NCI-H187 treated with DMSO at 0.1 percent for 48 hours (cell line): ENCODE measurements around the gene LINGO3.

Source experiments
- DNase-seq: peaks from one replicate; lab custom pipeline; 2025; lab: John Stamatoyannopoulos, UW

LINGO3 gene

GRCh38 chr19:2326699-2327360 lies 18.9 kb upstream of the LINGO3 start:
- DNase-seq, result no peak

DNA sequence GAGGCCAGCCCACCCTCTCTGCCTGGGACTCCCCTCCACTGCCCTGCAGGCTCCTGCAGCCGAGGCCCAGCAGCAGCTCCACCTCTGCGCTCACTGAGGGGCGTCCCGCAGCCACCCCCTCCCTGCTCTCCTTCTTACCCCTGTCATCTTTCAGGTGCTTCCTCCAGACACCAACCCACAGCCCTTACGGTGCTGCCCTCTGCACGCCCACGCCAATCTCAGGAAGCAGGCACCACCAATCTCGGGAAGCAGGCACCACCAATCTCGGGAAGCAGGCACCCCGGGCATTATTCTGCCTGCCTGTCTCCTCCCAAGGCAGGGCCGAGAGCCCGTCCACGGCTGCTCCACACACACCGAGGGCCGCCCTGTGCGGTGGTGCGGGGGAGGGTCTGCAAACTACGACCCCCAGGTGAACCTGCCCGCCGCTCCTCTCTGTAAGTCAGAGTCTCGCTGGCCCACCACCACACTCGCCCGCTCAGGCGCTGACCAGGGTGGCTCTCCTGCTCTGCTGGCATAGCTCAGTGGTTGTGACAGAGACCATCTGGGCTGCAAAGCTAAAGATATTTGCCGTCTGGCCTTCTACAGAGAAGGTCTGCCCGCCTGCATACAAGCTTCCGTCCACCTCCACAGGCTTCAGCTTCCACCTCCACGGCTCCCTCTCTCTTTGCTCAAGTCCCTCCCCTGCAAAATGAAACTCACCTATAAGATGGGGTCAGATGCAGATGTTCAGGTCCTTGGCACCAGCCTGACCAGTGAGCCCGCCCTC lies 17.5 kb upstream of the LINGO3 start:
- DNase-seq, result no peak

DNA sequence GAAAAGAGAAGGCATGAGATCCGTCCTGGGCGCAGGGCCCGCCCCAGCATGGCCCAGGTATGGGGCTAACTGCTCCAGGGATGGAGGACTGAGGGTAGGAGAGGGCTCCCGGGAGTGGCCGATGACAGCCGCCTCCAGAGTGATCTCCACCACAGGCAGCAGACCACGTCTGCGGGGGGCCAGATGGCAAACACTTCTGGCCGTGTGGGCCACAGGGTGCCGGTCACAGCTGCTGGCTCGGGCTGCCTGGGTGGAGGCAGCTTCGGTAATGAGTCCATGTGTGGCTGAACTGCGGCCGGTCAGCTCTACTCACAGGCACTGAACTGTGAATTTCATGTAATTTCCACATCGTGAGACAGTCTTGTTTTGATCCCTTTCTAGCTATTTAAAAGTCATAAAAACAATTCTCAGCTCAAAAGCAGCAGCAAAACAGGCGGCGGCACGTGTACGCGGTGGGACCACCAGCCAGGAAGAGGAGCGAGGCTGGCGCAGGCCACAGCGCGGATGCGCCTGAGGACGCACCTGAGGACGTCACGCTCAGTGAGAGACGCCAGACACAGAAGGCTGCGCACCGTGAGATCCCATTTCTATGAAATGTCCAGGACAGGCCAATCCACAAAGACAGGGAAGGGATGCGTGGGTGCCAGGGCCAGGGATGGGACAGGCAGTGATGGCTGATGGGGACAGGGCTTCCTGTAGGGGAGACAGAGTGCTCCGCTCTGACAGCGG lies 16.4 kb upstream of the LINGO3 start:
- no peak for DNase-seq

DNA sequence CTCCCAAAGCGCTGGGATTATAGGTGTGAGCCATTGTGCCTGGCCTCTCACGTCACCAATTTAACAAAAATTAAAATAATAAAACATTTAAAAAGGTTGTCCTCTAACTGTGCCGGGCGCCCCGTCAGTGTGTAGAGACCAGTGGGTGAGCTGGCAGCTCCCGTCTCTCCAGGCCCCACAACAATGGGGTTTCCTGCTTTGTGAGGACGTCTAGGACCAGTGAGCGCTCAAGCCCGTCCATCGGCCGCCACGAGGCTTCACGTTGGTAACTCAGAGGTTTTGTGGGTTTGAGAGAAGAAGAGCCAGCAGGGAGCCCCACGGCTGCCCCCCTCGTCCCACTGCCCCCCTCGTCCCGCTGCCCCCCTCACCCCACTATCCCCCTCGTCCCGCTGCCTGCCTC lies 15.8 kb upstream of the LINGO3 start:
- no peak for DNase-seq

GRCh38 chr19:2321565-2322283 lies 13.8 kb upstream of the LINGO3 start:
- no peak for DNase-seq

DNA sequence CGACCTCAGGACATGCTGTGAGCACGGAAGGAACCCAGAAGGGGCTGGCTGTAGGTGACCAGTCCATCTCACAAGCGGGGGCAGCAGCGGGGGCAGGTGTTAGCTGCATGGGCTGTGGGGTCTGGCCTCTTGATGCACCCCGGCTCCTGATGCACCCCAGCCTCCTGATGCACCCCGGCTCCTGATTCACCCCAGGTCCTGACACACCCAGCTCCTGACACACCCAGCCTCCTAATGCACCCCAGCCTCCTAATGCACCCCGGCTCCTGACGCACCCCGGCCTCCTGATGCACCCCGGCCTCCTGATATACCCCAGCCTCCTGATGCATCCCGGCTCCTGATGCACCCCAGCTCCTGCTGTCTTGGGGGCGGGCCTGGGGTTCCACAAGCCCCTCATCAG lies 13.0 kb upstream of the LINGO3 start:
- no peak for DNase-seq

DNA sequence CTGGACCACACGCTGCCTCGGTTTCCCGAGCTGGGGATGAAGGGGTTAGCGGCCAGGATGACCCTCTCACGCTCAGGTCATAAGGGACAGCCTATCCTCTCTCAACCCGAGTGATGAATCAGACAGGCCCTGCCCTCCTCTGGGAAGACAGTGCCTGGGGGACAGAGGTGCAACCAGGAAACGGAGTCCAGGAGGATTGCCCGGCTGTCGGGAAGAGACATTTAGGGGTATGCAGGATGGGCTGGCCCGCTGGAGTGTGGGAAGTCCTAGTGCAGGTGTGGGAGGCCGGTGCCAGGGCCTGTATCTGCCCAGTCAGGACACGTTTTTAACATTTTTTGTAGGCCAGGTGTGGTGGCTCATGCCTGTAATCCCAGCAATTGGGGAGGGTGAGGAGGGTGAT lies 12.1 kb upstream of the LINGO3 start:
- DNase-seq, result no peak

DNA sequence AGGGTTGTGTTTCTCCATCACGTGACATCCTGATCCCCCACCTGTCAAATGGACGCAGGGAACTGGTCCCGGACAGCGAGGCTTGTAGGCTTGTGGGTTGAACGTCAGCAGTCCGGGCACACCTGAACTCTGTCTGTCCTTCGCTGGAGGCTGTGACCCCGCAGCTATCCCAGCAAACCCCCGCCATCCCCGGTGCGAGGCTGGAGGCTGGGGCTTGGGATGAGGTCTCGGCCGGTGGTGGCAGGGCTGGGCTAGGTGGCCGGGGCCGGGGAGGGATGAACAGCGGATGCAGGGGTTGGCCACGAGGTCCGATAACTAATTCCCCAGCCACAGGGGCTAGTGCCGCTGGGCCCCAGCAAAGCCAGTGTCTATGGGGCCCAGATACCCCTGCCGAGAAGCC lies 11.6 kb upstream of the LINGO3 start:
- no peak for DNase-seq

- no peak for DNase-seq
Measured at GRCh38 chr19:2318923-2319322, 11.0 kb upstream of the LINGO3 start.

DNA sequence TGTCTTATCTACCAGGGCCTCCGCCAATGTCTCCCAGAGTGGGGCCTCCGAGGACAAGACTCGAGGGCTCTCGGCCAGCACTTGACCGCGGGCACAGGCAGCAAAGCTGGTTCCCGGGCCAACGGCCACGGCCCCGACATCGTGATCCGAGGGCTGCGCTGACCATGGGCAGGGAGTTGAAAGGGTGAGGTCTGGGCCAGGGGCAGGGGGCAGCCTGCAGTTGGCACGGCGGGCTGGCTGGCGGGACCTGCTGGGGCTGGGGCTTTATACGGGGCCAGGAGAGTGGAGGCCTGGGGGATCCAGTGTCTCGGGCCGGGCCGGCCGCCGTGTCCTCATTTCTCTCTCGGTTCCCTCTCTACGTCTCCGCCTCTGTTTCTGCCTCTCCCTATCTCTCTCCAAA lies 9.8 kb upstream of the LINGO3 start:
- DNase-seq, result no peak

DNA sequence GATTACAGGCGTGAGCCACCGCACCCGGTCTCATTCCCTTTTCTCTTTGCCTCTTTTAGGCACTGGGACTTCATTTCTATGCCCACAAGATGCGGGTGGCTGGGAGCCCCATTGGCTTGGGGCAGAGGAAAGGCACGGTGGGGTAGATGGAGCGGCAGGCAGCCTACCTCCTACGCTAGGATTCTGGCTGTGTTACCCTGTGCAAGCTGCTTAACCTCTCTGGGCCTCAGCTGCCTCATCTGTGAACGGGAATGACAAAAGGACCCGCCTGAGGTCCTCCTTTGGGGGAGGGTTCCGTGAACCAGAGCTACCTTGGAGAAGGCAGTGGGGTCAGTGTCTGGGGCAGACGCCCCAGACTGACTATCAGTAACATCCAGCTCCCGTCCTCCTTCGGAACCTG lies 9.3 kb upstream of the LINGO3 start:
- DNase-seq, result no peak

DNA sequence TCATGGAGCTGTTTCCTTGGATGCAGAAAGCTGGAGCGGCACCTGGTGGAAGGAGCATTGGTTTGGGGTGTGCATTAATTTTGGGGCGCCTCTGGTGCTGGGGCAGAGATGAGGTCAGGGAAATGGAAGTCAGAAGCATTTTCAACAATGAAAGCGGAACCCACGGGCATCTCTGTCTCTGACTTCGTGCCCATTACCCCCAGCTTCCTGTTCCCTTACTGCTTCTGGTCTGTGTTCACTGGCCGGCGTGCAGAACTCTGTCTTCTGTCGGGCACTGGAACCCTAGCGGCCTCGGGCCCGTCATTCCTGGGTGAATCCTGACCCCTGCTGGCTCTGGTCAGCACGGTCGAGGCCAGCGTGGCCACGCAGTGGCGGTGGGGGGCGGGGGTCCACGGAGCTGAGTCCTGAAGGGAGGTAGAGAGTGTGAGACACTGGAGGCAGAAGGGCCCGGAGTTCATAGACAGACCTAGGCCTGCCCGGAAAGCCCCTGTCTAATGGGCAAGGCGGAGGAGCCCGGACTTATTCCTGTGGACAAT lies 7.9 kb upstream of the LINGO3 start:
- DNase-seq, result no peak

DNA sequence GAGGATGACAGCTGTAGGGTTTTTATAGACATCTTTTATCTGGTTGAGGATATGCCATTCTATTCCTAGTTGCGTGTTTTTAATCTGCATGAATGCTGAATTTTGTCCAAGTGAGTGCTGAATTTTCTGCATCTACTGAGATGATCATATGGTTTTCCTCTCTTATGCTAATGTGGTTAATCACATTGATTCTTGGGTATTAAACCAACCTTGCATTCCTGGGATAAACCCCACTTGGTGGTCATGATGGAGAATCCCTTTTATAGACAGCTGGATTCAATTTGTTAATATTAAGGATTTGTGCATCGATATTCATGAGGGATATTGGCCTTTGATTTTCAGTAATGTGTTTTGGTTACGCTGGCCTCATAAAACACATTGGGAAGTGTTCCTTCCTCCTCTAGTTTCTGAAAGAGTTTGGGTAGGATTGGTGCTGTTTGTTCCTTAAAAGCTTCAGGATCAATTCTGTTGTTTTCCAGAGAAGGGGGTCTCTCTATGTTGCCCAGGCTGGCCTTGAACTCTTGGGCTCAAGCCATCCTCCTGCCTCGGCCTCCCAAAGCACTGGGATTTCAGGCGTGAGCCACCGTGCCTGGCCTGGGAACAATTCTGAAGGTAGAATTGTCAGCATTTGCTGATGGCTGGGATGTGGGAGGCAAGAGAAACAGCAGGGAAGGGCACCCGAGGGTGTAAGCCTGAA lies 7.3 kb upstream of the LINGO3 start:
- DNase-seq, result no peak

- DNase-seq, result no peak
Measured at GRCh38 chr19:2312820-2313501, 5.0 kb upstream of the LINGO3 start.

DNA sequence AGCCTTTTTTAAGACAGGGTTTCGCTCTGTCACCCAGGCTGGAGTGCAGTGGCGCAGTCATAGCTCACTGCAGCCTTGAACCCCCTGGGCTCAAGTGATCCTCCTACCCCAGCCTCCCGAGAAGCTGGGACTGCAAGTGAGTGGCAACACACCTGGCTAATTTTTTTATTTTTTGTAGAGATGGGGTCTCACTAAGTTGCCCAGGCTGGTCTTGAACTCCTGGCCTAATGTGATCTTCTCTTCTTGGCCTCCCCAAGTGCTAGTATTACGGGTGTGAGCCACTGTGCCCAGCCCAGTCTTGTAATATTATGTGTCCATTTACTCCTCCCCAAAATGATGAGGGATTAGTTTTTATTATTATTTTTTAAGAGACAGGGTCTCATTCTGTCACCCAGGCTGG lies 3.1 kb upstream of the LINGO3 start:
- DNase-seq, result no peak

DNA sequence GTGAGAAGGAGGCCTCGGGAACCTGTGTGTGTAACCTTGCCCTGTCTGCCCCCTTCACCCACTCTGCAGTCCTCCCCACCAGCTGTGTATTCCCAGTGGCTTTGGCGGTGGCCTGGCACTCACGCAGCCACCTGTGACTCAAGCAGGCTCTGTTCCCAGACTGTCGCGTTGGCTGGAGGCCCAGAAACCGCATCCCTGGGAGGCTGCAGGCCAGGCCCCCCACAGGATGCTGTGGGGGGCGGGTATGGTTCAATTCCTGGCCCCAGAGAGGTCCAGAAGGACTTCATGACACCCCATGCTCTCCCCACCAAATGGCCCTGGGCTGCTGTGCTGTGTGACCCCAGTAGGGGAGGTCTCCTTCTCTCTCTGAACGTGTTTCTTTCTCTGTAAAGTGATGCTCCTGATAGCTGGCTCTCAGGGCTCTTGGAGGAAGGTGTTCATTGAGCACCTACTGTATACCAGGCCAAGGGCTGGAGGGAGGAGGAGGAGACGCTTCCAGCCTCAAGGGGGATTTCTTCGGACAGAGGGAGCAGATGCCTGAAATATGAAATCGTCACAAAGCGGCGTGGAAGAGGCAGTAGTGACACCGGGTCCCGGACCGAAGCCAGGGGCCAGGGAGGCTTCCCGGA lies 1.9 kb upstream of the LINGO3 start:
- no peak for DNase-seq

- no peak for DNase-seq
Measured at GRCh38 chr19:2307518-2308012, 389 bp downstream of the LINGO3 start.

DNA sequence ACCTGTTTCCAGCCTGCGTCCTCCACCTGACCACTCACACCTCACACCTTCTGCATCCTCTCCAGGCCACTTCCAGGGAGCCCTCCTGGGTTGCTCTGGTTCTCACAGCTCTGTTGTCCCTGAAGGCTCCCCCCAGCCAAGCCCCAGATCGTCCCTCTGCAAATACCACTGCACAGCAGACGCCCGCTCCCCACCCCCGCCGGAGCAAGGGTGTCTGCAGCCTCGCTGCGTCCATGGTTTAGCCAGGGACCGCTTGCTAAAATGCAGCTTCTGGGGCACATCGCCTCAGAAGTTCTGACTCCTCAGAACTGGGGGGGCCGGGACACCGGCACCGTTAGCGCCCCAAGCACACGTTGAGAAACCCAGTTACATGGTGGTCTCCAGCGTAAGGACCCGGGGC lies 983 bp downstream of the LINGO3 start:
- DNase-seq, result no peak

GRCh38 chr19:2306281-2306806 lies 1.6 kb downstream of the LINGO3 start:
- DNase-seq, result no peak
